WERI-Rb-1 (cell line): ENCODE data around the gene SCYGR7.
"Not testable (repeated sequence)": the region's sequence is repeated elsewhere in the genome, so short reads cannot be mapped to it uniquely, and the experiment has no call there.

Experiments used
- DNase-seq: peaks from one replicate; pipeline ENCODE4 v3.0.0-alpha.2; 2020
- H3K27ac ChIP-seq: fragments of 250-450 bp; sonication (Bioruptor Pico); 2 replicates; pipeline ENCODE4 v1.5.1; 2020; ENCODE audit warnings: mild to moderate bottlenecking, moderate library complexity
- H3K27me3 ChIP-seq: fragments of 250-450 bp; sonication (Bioruptor Pico); 2 replicates; pipeline ENCODE4 v1.5.1; 2021; ENCODE audit warnings: mild to moderate bottlenecking, low read depth, moderate library complexity; ENCODE audit not compliant: insufficient read depth, severe bottlenecking
- H3K36me3 ChIP-seq: fragments of 250-450 bp; sonication (Bioruptor Pico); 2 replicates; pipeline ENCODE4 v1.5.1; 2020; ENCODE audit warnings: mild to moderate bottlenecking, moderate library complexity
- H3K4me3 ChIP-seq: 2 replicates; pipeline ENCODE4 v1.5.1; 2011; ENCODE audit warnings: low read depth, mild to moderate bottlenecking, control low read depth, low read length
- H3K9me3 ChIP-seq: fragments of 250-450 bp; sonication (Bioruptor Pico); 2 replicates; pipeline ENCODE4 v1.5.1; 2021; ENCODE audit warnings: mild to moderate bottlenecking, moderate library complexity; ENCODE audit not compliant: severe bottlenecking
- CTCF ChIP-seq: IDR thresholded peaks from 2 replicates; pipeline ENCODE4 v1.5.1; 2011; ENCODE audit warnings: low read depth, mild to moderate bottlenecking, control low read depth, inconsistent platforms, low read length

SCYGR7 gene

GRCh38 chr2:227716501-227716900, 11.6 kb upstream of the SCYGR7 start:
- Histone ChIP-seq H3K27me3 (peaks cover 5% of the 10 kb centered on the region), H3K9me3 (no peaks in the 10 kb centered on the region), H3K27ac (no peak overlapping the region), H3K36me3 (no peaks in the 10 kb centered on the region), H3K4me3 (no peak overlapping the region)
- no peak for TF ChIP-seq CTCF
- no peak for DNase-seq

GRCh38 chr2:227717687-227718567, 10.2 kb upstream of the SCYGR7 start, which contains the start of gene SLC19A3:
SLC19A3 (minus strand) TSS chr2:227718028; CDS start chr2:227702318, 15,710 bp downstream.
- TF ChIP-seq CTCF = no peak
- H3K27ac ChIP-seq = no peak within 1 kb of the TSS
- peak; percentile 29 for DNase-seq
- no peaks in the 10 kb centered on the region for H3K36me3 ChIP-seq
- peaks cover 3% of the 10 kb centered on the region for H3K27me3 ChIP-seq
- peak within 1 kb of the TSS; percentile 28 for H3K4me3 ChIP-seq
- H3K9me3 ChIP-seq = no peaks in the 10 kb centered on the region

GRCh38 chr2:227719641-227720040, 8.5 kb upstream of the SCYGR7 start:
- no peak overlapping the region for H3K4me3 ChIP-seq
- H3K9me3 ChIP-seq = no peaks in the 10 kb centered on the region
- peaks cover 3% of the 10 kb centered on the region for H3K27me3 ChIP-seq
- no peak for TF ChIP-seq CTCF
- no peak overlapping the region for H3K27ac ChIP-seq
- no peaks in the 10 kb centered on the region for H3K36me3 ChIP-seq
- no peak for DNase-seq

GRCh38 chr2:227720680-227721079, 7.5 kb upstream of the SCYGR7 start:
- Histone ChIP-seq H3K4me3 (no peak overlapping the region), H3K36me3 (no peaks in the 10 kb centered on the region), H3K27ac (no peak overlapping the region), H3K9me3 (no peaks in the 10 kb centered on the region), H3K27me3 (peaks cover 3% of the 10 kb centered on the region)
- TF ChIP-seq CTCF = no peak
- no peak for DNase-seq

- not testable (repeated sequence) for H3K9me3 ChIP-seq, DNase-seq, H3K27ac ChIP-seq, H3K4me3 ChIP-seq, H3K27me3 ChIP-seq, H3K36me3 ChIP-seq
Measured at GRCh38 chr2:227722821-227723220, 5.3 kb upstream of the SCYGR7 start.

GRCh38 chr2:227724394-227725039, 3.6 kb upstream of the SCYGR7 start, which contains the start of gene SCYGR6:
SCYGR6 (minus strand) TSS chr2:227724757; CDS start chr2:227724757, 0 bp downstream.
- no peak for TF ChIP-seq CTCF
- Histone ChIP-seq H3K9me3 (no peaks in the 10 kb centered on the region), H3K27me3 (peaks cover 2% of the 10 kb centered on the region), H3K36me3 (no peaks in the 10 kb centered on the region), H3K4me3 (no peak within 1 kb of the TSS), H3K27ac (no peak within 1 kb of the TSS)
- no peak for DNase-seq
